ENCODE measurements around the gene NEK6. TPM values are rescaled to one million over a fixed set of nuclear protein-coding genes. Genes with fewer than 3 reads are reported as not detected.

Gene NEK6
- total and polyA plus RNA-seq, 2 experiments from 2014 or later: 33.5 to 44.7 TPM

DNA sequence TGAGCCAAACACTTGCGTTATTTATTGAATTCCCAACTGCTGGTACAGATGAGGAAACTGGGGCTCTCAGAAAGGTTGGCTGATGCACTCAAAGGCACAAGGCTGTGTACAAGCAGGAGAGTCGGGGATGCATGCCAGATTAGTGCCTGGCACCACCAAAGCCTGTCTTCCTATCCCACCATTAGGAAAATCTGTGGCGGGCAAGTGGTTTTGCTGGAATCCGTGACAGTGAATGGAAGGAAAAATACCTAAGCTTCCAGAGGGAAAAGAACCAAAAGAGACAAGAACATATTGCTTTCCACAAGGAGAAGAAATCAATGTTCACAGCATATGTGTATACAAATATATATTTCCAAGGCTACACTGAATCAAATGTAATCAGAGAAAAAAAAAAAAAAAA is 106.4 kb downstream of the NEK6 start:
- Histone ChIP-seq H3K4me3 (no peak overlapping the region), H3K9me3 (ENCODE audit: low read depth) (no peaks in the 10 kb centered on the region), H2AFZ (no peak overlapping the region), H3K9me2 (replicated peaks; ENCODE audit: insufficient read depth) (no peaks in the 10 kb centered on the region), H3K4me2 (no peak overlapping the region), H4K20me1 (ENCODE audit: insufficient read depth, poor library complexity, severe bottlenecking) (peaks cover 47% of the 10 kb centered on the region), H3K36me3 (replicated peaks; ENCODE audit: insufficient read depth, low read depth) (no peaks in the 10 kb centered on the region), H3K79me2 (peaks cover 64% of the 10 kb centered on the region), H3K4me1 (ENCODE audit: insufficient read depth) (no peaks in the 10 kb centered on the region), H3K27me3 (no peaks in the 10 kb centered on the region), H3K27ac (no peak overlapping the region)
- DNase-seq (ENCODE audit: low spot score): no peak
- WGBS (ENCODE audit: low lambda C conversion rate, missing lambda C conversion rate): 94% methylated on average over 4 of the region's 4 CpGs
- TF ChIP-seq EZH2 (IDR thresholded peaks at IDR 0.05; ENCODE audit: borderline replicate concordance): no peak
- no peak for TF ChIP-seq CTCF (IDR thresholded peaks at IDR 0.05; ENCODE audit: poor library complexity)
- TF ChIP-seq EZH2phosphoT487 (IDR thresholded peaks at IDR 0.05; ENCODE audit: low read depth, severe bottlenecking, unreplicated experiment): no peak

- 92% methylated on average over 8 of the region's 8 CpGs for WGBS (ENCODE audit: low lambda C conversion rate, missing lambda C conversion rate)
- Histone ChIP-seq H3K79me2 (peaks cover 66% of the 10 kb centered on the region), H3K4me2 (no peak overlapping the region), H4K20me1 (ENCODE audit: insufficient read depth, poor library complexity, severe bottlenecking) (peaks cover 38% of the 10 kb centered on the region), H3K9me2 (replicated peaks; ENCODE audit: insufficient read depth) (no peaks in the 10 kb centered on the region), H3K4me3 (no peak overlapping the region), H3K36me3 (replicated peaks; ENCODE audit: insufficient read depth, low read depth) (no peaks in the 10 kb centered on the region), H3K4me1 (ENCODE audit: insufficient read depth) (no peaks in the 10 kb centered on the region), H2AFZ (no peak overlapping the region), H3K9me3 (ENCODE audit: low read depth) (no peaks in the 10 kb centered on the region), H3K27ac (no peak overlapping the region), H3K27me3 (no peaks in the 10 kb centered on the region)
- TF ChIP-seq CTCF (IDR thresholded peaks at IDR 0.05; ENCODE audit: poor library complexity) (no peak), EZH2phosphoT487 (IDR thresholded peaks at IDR 0.05; ENCODE audit: low read depth, severe bottlenecking, unreplicated experiment) (no peak), EZH2 (IDR thresholded peaks at IDR 0.05; ENCODE audit: borderline replicate concordance) (no peak)
- DNase-seq (ENCODE audit: low spot score): no peak
Observed at GRCh38 chr9:124365036-124365435, 107.3 kb downstream of the NEK6 start.

DNA sequence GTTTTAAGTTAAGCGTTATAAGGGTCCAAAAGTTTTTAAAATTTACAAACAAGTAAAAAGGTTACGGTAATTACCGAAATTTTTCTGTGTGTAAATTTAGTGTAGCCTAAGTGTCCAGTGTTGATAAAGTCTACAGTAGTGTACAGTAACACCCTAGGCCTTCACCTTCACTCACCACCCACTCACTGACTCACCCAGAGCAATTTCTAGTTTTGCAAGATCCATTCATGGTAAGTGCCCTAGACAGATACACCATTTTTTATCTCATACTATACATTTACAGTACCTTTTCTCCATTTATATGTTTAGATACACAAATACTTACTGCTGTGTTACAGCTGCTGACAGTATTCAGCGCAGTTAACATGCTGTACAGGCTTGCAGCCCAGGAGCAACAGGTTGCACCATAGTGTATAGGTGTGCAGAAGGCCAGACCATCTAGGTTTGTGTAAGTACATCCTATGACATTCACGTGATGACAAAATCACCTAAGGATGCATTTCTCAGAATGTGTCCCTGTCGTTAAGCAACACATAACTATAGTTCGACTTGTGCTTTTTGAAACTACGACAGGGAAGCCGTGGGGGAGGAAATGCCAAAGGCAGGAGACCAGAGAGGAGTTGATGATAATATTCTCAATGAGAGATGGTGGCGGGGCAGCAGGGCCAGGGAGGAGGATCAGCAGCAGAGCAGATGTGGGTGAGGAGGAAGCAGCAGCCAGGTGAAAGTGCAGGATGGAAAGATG is 108.9 kb downstream of the NEK6 start:
- Histone ChIP-seq H3K9me2 (replicated peaks; ENCODE audit: insufficient read depth) (no peaks in the 10 kb centered on the region), H3K27me3 (no peaks in the 10 kb centered on the region), H3K9me3 (ENCODE audit: low read depth) (no peaks in the 10 kb centered on the region), H2AFZ (no peak overlapping the region), H3K4me2 (no peak overlapping the region), H3K4me1 (ENCODE audit: insufficient read depth) (no peaks in the 10 kb centered on the region), H3K79me2 (peaks cover 65% of the 10 kb centered on the region), H3K36me3 (replicated peaks; ENCODE audit: insufficient read depth, low read depth) (no peaks in the 10 kb centered on the region), H3K4me3 (no peak overlapping the region), H4K20me1 (ENCODE audit: insufficient read depth, poor library complexity, severe bottlenecking) (peaks cover 34% of the 10 kb centered on the region), H3K27ac (no peak overlapping the region)
- TF ChIP-seq EZH2phosphoT487 (IDR thresholded peaks at IDR 0.05; ENCODE audit: low read depth, severe bottlenecking, unreplicated experiment) (no peak), CTCF (IDR thresholded peaks at IDR 0.05; ENCODE audit: poor library complexity) (no peak), EZH2 (IDR thresholded peaks at IDR 0.05; ENCODE audit: borderline replicate concordance) (no peak)
- WGBS (ENCODE audit: low lambda C conversion rate, missing lambda C conversion rate): 95% methylated on average over 10 of the region's 10 CpGs
- no peak for DNase-seq (ENCODE audit: low spot score)

Data from hepatocyte (in vitro differentiated cells).